ENCODE measurements around the gene FYB1. TPM values are rescaled to one million over a fixed set of nuclear protein-coding genes. Genes with fewer than 3 reads are reported as not detected.

Gene FYB1
- total and polyA plus RNA-seq, 2 of the 8 experiments (the other 6 are each of a cell fraction or from before 2014, with no cell fraction given): not detected

DNA sequence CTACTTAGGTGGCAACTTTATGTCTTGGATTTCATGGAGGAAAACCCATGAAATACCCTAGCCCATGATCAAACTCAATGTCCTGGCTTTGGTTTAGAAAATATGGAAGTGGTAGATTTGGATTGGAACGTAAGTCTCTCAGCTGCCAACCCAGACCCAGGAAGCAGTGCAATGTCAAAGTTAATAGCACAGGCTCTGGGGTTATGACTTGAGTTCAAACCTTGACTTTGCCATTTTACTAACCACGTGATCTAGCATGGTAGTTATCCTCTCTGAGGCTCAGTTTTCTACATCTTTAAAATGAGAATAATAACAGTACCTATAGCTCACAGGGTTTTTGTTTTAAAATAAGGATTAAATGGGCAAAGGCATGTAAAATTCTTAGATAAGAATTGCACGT lies 13.8 kb downstream of the FYB1 start:
- no peak overlapping the region for H3K18ac ChIP-seq (ENCODE audit: extremely low read depth, low read length)
- H3K4me3 ChIP-seq (ENCODE audit: extremely low read depth in 1 of 4, insufficient read depth in 2 of 4, low read depth in 3 of 4, low read length in 4 of 4): no peak overlapping the region
- no peak overlapping the region for H2AK5ac ChIP-seq (ENCODE audit: low read depth, low read length)
- H3K56ac ChIP-seq (replicated peaks; ENCODE audit: insufficient read length, low read depth, low read length): no peak overlapping the region
- H4K8ac ChIP-seq (ENCODE audit: extremely low read depth, insufficient read depth, low read length): no peak overlapping the region
- no peak overlapping the region for H3K4me2 ChIP-seq (ENCODE audit: insufficient read depth in 1 of 2, low read depth in 2 of 2, low read length in 2 of 2)
- H3K23ac ChIP-seq (ENCODE audit: insufficient read length): no peak overlapping the region
- no peak overlapping the region for H2BK20ac ChIP-seq (ENCODE audit: low read length)
- H3K27ac ChIP-seq (ENCODE audit: low read depth, low read length): no peak overlapping the region
- H2BK15ac ChIP-seq (ENCODE audit: low read length): no peak overlapping the region
- H3K9me3 ChIP-seq (ENCODE audit: insufficient read depth in 2 of 2, low read depth in 1 of 2, low read length in 1 of 2): no peaks in the 10 kb centered on the region
- H3K79me2 ChIP-seq (ENCODE audit: control insufficient read depth in 1 of 2, insufficient read depth in 2 of 2, low read length in 2 of 2): no peaks in the 10 kb centered on the region
- H4K5ac ChIP-seq (ENCODE audit: insufficient read length, low read depth, low read length): no peak overlapping the region
- no peaks in the 10 kb centered on the region for H3K23me2 ChIP-seq (ENCODE audit: low read depth, low read length)
- no peak overlapping the region; a peak in 1 of 7 replicates for H3K9ac ChIP-seq (replicated peaks in 1 of 4; ENCODE audit: extremely low read depth in 1 of 4, low read depth in 3 of 4, low read length in 3 of 4)
- CTCF ChIA-PET (ENCODE audit: partially characterized antibody): interaction anchor here (7.4 kb wide), 1 partner anchor 12 kb away, joined by 44 read pairs; the partner anchor contains the start of gene FYB1
- DNase-seq (ENCODE audit: low read depth in 1 of 2, low spot score in 2 of 2): no peak
- no peaks in the 10 kb centered on the region for H4K20me1 ChIP-seq (replicated peaks in 1 of 2; ENCODE audit: control insufficient read depth in 1 of 2, insufficient read depth in 2 of 2, low read length in 2 of 2)
- FAIRE-seq: no peak
- H2BK120ac ChIP-seq (replicated peaks; ENCODE audit: low read depth, low read length): no peak overlapping the region
- no peaks in the 10 kb centered on the region for H3K36me3 ChIP-seq (ENCODE audit: control insufficient read depth in 2 of 4, insufficient read depth in 4 of 4, low read length in 3 of 4)
- no peak overlapping the region for H3K4ac ChIP-seq (replicated peaks; ENCODE audit: insufficient read length, low read depth, low read length)
- no peak overlapping the region for H2BK12ac ChIP-seq (ENCODE audit: low read depth, low read length)
- WGBS, 2 experiments (ENCODE audit: extremely low coverage in 1 of 2, insufficient coverage in 1 of 2, insufficient read length in 1 of 2, insufficient replicate concordance in 2 of 2, low coverage in 1 of 2, low lambda C conversion rate in 2 of 2, missing lambda C conversion rate in 1 of 2): 97% methylated on average over 3 of the region's 3 CpGs; no CpG with 5 or more reads in 1 of the 2 experiments
- H2BK5ac ChIP-seq (ENCODE audit: low read depth, low read length): no peak overlapping the region
- POLR2A ChIA-PET (ENCODE audit: partially characterized antibody): no interaction called here
- no peak overlapping the region for H3K14ac ChIP-seq (ENCODE audit: insufficient read length)
- no peaks in the 10 kb centered on the region for H3K27me3 ChIP-seq (replicated peaks in 1 of 4; ENCODE audit: control insufficient read depth in 3 of 4, extremely low read depth in 1 of 4, insufficient read depth in 3 of 4, low read length in 3 of 4)
- H3K4me1 ChIP-seq (replicated peaks in 1 of 4; ENCODE audit: control insufficient read depth in 3 of 4, insufficient read depth in 4 of 4, low read length in 3 of 4): no peaks in the 10 kb centered on the region; a peak in 1 of 7 replicates
- no peaks in the 10 kb centered on the region for H3K79me1 ChIP-seq (ENCODE audit: low read depth, low read length)
- H4K91ac ChIP-seq (replicated peaks; ENCODE audit: insufficient read length, low read length): no peak overlapping the region
- no peak overlapping the region for H2AFZ ChIP-seq (ENCODE audit: low read length)
- TF ChIP-seq EZH2 (IDR thresholded peaks at IDR 0.05; ENCODE audit: low read depth, low read length, severe bottlenecking) (no peak), HDAC6 (IDR thresholded peaks at IDR 0.05; ENCODE audit: low read depth, low read length) (no peak), SIN3A (conservative IDR thresholded peaks at IDR 0.05 in 1 of 2, IDR thresholded peaks at IDR 0.05 in 1 of 2; ENCODE audit: low read depth in 1 of 2, low read length in 2 of 2) (no peak), HDAC2 (IDR thresholded peaks at IDR 0.05; ENCODE audit: borderline replicate concordance in 1 of 2, low read depth in 2 of 2, low read length in 2 of 2) (no peak), ASH2L (IDR thresholded peaks at IDR 0.05; ENCODE audit: low read length) (no peak), EP300 (IDR thresholded peaks at IDR 0.05; ENCODE audit: borderline replicate concordance in 1 of 2, low read depth in 2 of 2, low read length in 2 of 2) (no peak), TBP (IDR thresholded peaks at IDR 0.05; ENCODE audit: low read depth, low read length) (no peak)
- TF ChIP-seq, protein P1, sequence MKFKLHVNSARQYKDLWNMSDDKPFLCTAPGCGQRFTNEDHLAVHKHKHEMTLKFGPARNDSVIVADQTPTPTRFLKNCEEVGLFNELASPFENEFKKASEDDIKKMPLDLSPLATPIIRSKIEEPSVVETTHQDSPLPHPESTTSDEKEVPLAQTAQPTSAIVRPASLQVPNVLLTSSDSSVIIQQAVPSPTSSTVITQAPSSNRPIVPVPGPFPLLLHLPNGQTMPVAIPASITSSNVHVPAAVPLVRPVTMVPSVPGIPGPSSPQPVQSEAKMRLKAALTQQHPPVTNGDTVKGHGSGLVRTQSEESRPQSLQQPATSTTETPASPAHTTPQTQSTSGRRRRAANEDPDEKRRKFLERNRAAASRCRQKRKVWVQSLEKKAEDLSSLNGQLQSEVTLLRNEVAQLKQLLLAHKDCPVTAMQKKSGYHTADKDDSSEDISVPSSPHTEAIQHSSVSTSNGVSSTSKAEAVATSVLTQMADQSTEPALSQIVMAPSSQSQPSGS (IDR thresholded peaks at IDR 0.05; ENCODE audit: low read length): no peak
- TF ChIP-seq, protein P2, sequence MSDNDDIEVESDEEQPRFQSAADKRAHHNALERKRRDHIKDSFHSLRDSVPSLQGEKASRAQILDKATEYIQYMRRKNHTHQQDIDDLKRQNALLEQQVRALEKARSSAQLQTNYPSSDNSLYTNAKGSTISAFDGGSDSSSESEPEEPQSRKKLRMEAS (IDR thresholded peaks at IDR 0.05): no peak
- TF ChIP-seq, protein P3, sequence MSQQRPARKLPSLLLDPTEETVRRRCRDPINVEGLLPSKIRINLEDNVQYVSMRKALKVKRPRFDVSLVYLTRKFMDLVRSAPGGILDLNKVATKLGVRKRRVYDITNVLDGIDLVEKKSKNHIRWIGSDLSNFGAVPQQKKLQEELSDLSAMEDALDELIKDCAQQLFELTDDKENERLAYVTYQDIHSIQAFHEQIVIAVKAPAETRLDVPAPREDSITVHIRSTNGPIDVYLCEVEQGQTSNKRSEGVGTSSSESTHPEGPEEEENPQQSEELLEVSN (IDR thresholded peaks at IDR 0.05): no peak

Measured in H1 (cell line).